ENCODE data around the gene RPE65. TPM values are rescaled to one million over a fixed set of nuclear protein-coding genes. Genes with fewer than 3 reads are reported as not detected.

Gene RPE65
- total and polyA plus RNA-seq, 7 donors, result 0.01 TPM; not detected in 6

GRCh38 chr1:68473060-68473459, 23.3 kb upstream of the RPE65 start:
- H3K36me3 ChIP-seq, result no peaks in the 10 kb centered on the region
- no peaks in the 10 kb centered on the region for H3K4me1 ChIP-seq
- TF ChIP-seq CTCF (IDR thresholded peaks at IDR 0.05) (no peak), POLR2A (IDR thresholded peaks at IDR 0.05) (no peak), POLR2AphosphoS5 (IDR thresholded peaks at IDR 0.05) (no peak), EP300 (IDR thresholded peaks at IDR 0.05) (no peak)
- no peak for DNase-seq
- H3K27ac ChIP-seq, result no peak overlapping the region
- H3K9me3 ChIP-seq, result peaks cover 0 to 5% (median 0%) of the 10 kb centered on the region in 4 donors
- no peaks in the 10 kb centered on the region for H3K27me3 ChIP-seq
- intact Hi-C loops (cut with DNase I), result no loop called here
- no peak overlapping the region for H3K4me3 ChIP-seq

GRCh38 chr1:68470388-68470970, 20.7 kb upstream of the RPE65 start:
- H3K27me3 ChIP-seq, result no peaks in the 10 kb centered on the region
- peaks cover 0 to 5% (median 0%) of the 10 kb centered on the region in 4 donors for H3K9me3 ChIP-seq
- TF ChIP-seq POLR2A (IDR thresholded peaks at IDR 0.05), result no peak
- TF ChIP-seq CTCF (IDR thresholded peaks at IDR 0.05), result peak in 2 of 4 experiments; percentile 19 to 49
- TF ChIP-seq POLR2AphosphoS5 (IDR thresholded peaks at IDR 0.05), result no peak
- no peak for TF ChIP-seq EP300 (IDR thresholded peaks at IDR 0.05)
- no peak overlapping the region for H3K4me3 ChIP-seq
- 73 to 84% methylated on average over 2 of the region's 2 CpGs for WGBS, 2 donors
- intact Hi-C loops (cut with DNase I), result no loop called here
- DNase-seq, result no peak
- H3K27ac ChIP-seq, result no peak overlapping the region
- no peaks in the 10 kb centered on the region for H3K36me3 ChIP-seq
- H3K4me1 ChIP-seq, result no peaks in the 10 kb centered on the region

GRCh38 chr1:68464891-68465290, 15.1 kb upstream of the RPE65 start:
- intact Hi-C loops (cut with DNase I), result loop anchor here (10.0 kb wide), 1 partner anchor 1270 kb away; no protein-coding TSS in a partner anchor
- no peaks in the 10 kb centered on the region for H3K4me1 ChIP-seq
- 73 to 75% methylated on average over 6 of the region's 6 CpGs for WGBS, 2 donors

GRCh38 chr1:68460935-68461334, 11.2 kb upstream of the RPE65 start:
- no peak for DNase-seq
- H3K9me3 ChIP-seq, result peaks cover 0 to 6% (median 2%) of the 10 kb centered on the region in 4 donors
- intact Hi-C loops (cut with DNase I), result loop anchor here (10.0 kb wide), 1 partner anchor 1274 kb away; no protein-coding TSS in a partner anchor
- H3K27ac ChIP-seq, result no peak overlapping the region
- no peaks in the 10 kb centered on the region for H3K4me1 ChIP-seq
- no peaks in the 10 kb centered on the region for H3K27me3 ChIP-seq
- no peak overlapping the region for H3K4me3 ChIP-seq
- no peaks in the 10 kb centered on the region for H3K36me3 ChIP-seq
- WGBS, 2 donors, result 92% methylated on average over 4 of the region's 4 CpGs
- TF ChIP-seq CTCF (IDR thresholded peaks at IDR 0.05) (no peak), POLR2A (IDR thresholded peaks at IDR 0.05) (no peak), EP300 (IDR thresholded peaks at IDR 0.05) (no peak), POLR2AphosphoS5 (IDR thresholded peaks at IDR 0.05) (no peak)

More at GRCh38 chr1:68464891-68465290, 15.1 kb upstream of the RPE65 start:
- Histone ChIP-seq H3K4me3 (no peak overlapping the region), H3K27ac (no peak overlapping the region), H3K36me3 (no peaks in the 10 kb centered on the region), H3K9me3 (peaks cover 0 to 6% (median 2%) of the 10 kb centered on the region in 4 donors), H3K27me3 (no peaks in the 10 kb centered on the region)
- TF ChIP-seq POLR2AphosphoS5 (IDR thresholded peaks at IDR 0.05), result no peak
- no peak for TF ChIP-seq CTCF (IDR thresholded peaks at IDR 0.05)
- TF ChIP-seq POLR2A (IDR thresholded peaks at IDR 0.05), result no peak
- no peak for TF ChIP-seq EP300 (IDR thresholded peaks at IDR 0.05)
- no peak for DNase-seq

Measured in sigmoid colon (tissue), 7 donors.